Posterior cingulate gyrus (tissue), 11 donors: ENCODE results near the gene PMEPA1.

ENCODE experiments used
- DNase-seq, 10 donors: peaks; one replicate each; pipeline versions ENCODE4 v3.0.0 to v3.0.0-alpha.2; 2020 to 2021; ENCODE audit warnings: mixed read lengths in 3 of 10
- intact Hi-C: fragments of 100-400 bp; cut with DNase I; formaldehyde crosslinking; loops from one replicate; pipeline ENCODE4 v1.15.1; 2023

PMEPA1 gene

GRCh38 chr20:57737349-57737748 lies 27.5 kb upstream of the PMEPA1 start:
- peak in 1 of 10 donors; percentile 1 for DNase-seq
- intact Hi-C loops, result no loop called here

- intact Hi-C loops, result no loop called here
- peak in 2 of 10 donors; percentile 23 to 67 for DNase-seq
Measured at GRCh38 chr20:57736738-57737347, 27.0 kb upstream of the PMEPA1 start.

- intact Hi-C loops, result no loop called here
- peak in 2 of 10 donors; percentile 6 to 67 for DNase-seq
Measured at GRCh38 chr20:57735831-57736737, 26.3 kb upstream of the PMEPA1 start.

- DNase-seq, result peak in 2 of 10 donors; percentile 24
- intact Hi-C loops, result no loop called here
Measured at GRCh38 chr20:57734754-57735153, 24.9 kb upstream of the PMEPA1 start.

GRCh38 chr20:57732226-57732625 lies 22.4 kb upstream of the PMEPA1 start:
- intact Hi-C loops, result no loop called here
- peak in 3 of 10 donors; percentile 7 to 18 (median 16) for DNase-seq

- DNase-seq, result peak in 2 of 10 donors; percentile 2 to 21
- intact Hi-C loops, result no loop called here
Measured at GRCh38 chr20:57728762-57729161, 18.9 kb upstream of the PMEPA1 start.

GRCh38 chr20:57727863-57728262 lies 18.0 kb upstream of the PMEPA1 start:
- peak in 1 of 10 donors; percentile 7 for DNase-seq
- intact Hi-C loops, result no loop called here

- DNase-seq, result peak in 2 of 10 donors; percentile 22 to 55
- intact Hi-C loops, result no loop called here
Measured at GRCh38 chr20:57725636-57726035, 15.8 kb upstream of the PMEPA1 start.

GRCh38 chr20:57724610-57725405 lies 15.0 kb upstream of the PMEPA1 start:
- peak in 3 of 10 donors; percentile 37 to 59 (median 37) for DNase-seq
- intact Hi-C loops, result no loop called here

- DNase-seq, result peak in 1 of 10 donors; percentile 8
- intact Hi-C loops, result no loop called here
Measured at GRCh38 chr20:57723816-57724215, 14.0 kb upstream of the PMEPA1 start.

GRCh38 chr20:57719951-57720350 lies 10.1 kb upstream of the PMEPA1 start:
- intact Hi-C loops, result no loop called here
- DNase-seq, result no peak

GRCh38 chr20:57718490-57719009 lies 8.7 kb upstream of the PMEPA1 start:
- intact Hi-C loops, result loop anchor here (1.0 kb wide), 1 partner anchor 8 kb away; the partner anchor contains the start of gene PMEPA1
- peak; percentile 93 to 100 (median 97) for DNase-seq

- no peak for DNase-seq
- intact Hi-C loops, result loop anchor here (1.0 kb wide), 1 partner anchor 7 kb away; the partner anchor contains the start of gene PMEPA1
Measured at GRCh38 chr20:57717797-57718196, 8.0 kb upstream of the PMEPA1 start.

- no peak for DNase-seq
- intact Hi-C loops, result no loop called here
Measured at GRCh38 chr20:57716901-57717300, 7.1 kb upstream of the PMEPA1 start.

- intact Hi-C loops, result no loop called here
Measured at GRCh38 chr20:57716202-57716601, 6.4 kb upstream of the PMEPA1 start.

GRCh38 chr20:57715268-57715904 lies 5.6 kb upstream of the PMEPA1 start:
- DNase-seq, result no peak
- intact Hi-C loops, result no loop called here

More at GRCh38 chr20:57716202-57716601, 6.4 kb upstream of the PMEPA1 start:
- DNase-seq, result no peak

GRCh38 chr20:57714409-57715267 lies 4.8 kb upstream of the PMEPA1 start:
- no peak for DNase-seq
- intact Hi-C loops, result no loop called here

- intact Hi-C loops, result no loop called here
- no peak for DNase-seq
Measured at GRCh38 chr20:57713951-57714350, 4.1 kb upstream of the PMEPA1 start.

GRCh38 chr20:57713505-57713903 lies 3.7 kb upstream of the PMEPA1 start:
- DNase-seq, result no peak
- intact Hi-C loops, result no loop called here
